HepG2 (cell line): Measurements from ENCODE around the gene DBNDD2. TPM values are rescaled to one million over a fixed set of nuclear protein-coding genes. Genes with fewer than 3 reads are reported as not detected.
A peak's percentile ranks its signal among the peaks of the same experiment; 100 is the strongest.

Experiments
- HCFC1 ChIP-seq: fragments of 150-350 bp; IDR thresholded peaks from 2 replicates; pipeline ENCODE4 v1.6.1; 2014; ENCODE audit warnings: low read depth, low read length
- HNRNPLL ChIP-seq: fragments of 200-400 bp; formaldehyde crosslinking; IDR thresholded peaks from 2 replicates; pipeline ENCODE4 v1.6.1; 2017; ENCODE audit warnings: mild to moderate bottlenecking, low read depth, low read length; ENCODE audit not compliant: poor library complexity, severe bottlenecking
- ISL2 ChIP-seq: sonication (generic); formaldehyde crosslinking; IDR thresholded peaks from 2 replicates; pipeline ENCODE4 v1.5.0; 2020; ENCODE audit warnings: missing genetic modification reagents
- KLF12 ChIP-seq: sonication (generic); formaldehyde crosslinking; IDR thresholded peaks from 2 replicates; pipeline ENCODE4 v1.4.0; 2020; ENCODE audit warnings: missing genetic modification reagents, borderline replicate concordance
- MED1 ChIP-seq: sonication (generic); formaldehyde crosslinking; IDR thresholded peaks from 2 replicates; pipeline ENCODE4 v1.4.0; 2020; ENCODE audit warnings: missing genetic modification reagents
- MYC ChIP-seq: sonication (generic); formaldehyde crosslinking; IDR thresholded peaks from 2 replicates; pipeline ENCODE4 v1.9.0; 2021; ENCODE audit warnings: missing genetic modification reagents, borderline replicate concordance
- NCOA5 ChIP-seq: sonication (generic); formaldehyde crosslinking; IDR thresholded peaks from 2 replicates; pipeline ENCODE4 v1.4.0; 2020; ENCODE audit warnings: missing genetic modification reagents
- RAD21 ChIP-seq: fragments of 450-650 bp; formaldehyde crosslinking; IDR thresholded peaks from 2 replicates; pipeline ENCODE4 v1.5.0; 2020; ENCODE audit warnings: mild to moderate bottlenecking
- SMAD3 ChIP-seq: sonication (generic); formaldehyde crosslinking; IDR thresholded peaks from 2 replicates; pipeline ENCODE4 v1.4.0; 2020; ENCODE audit warnings: missing genetic modification reagents
- SP1 ChIP-seq, 2 experiments: fragments of 450-650 bp in 1 of 2; sonication (generic) in 1 of 2; formaldehyde crosslinking in 1 of 2; IDR thresholded peaks; 2 replicates each; pipeline versions ENCODE4 v1.4.0 to v1.6.1; 2016 to 2020; ENCODE audit warnings: missing genetic modification reagents in 1 of 2
- ZNF788 ChIP-seq: sonication (generic); formaldehyde crosslinking; IDR thresholded peaks from 2 replicates; pipeline ENCODE4 v1.5.0; 2020; ENCODE audit warnings: mild to moderate bottlenecking, missing genetic modification reagents, borderline replicate concordance
- ZSCAN31 ChIP-seq: sonication (generic); formaldehyde crosslinking; IDR thresholded peaks from 2 replicates; pipeline ENCODE4 v1.5.0; 2020; ENCODE audit warnings: low read depth, mild to moderate bottlenecking, missing genetic modification reagents
- polyA plus RNA-seq, 8 experiments: library from polyadenylated mRNA; depleted of rRNA in 3 of 8; stranded (reverse) in 7 of 8; unstranded in 1 of 8; fragments of >200 nt; fragmentation: Illumina TruSeq in 4 of 8; extraction: Trizol in 4 of 8; gene quantifications; 2 replicates each; pipeline versions ENCODE4 v1.2.1 to v1.2.3, GENCODE V29; 2011 to 2016; ENCODE audit warnings: low read depth in 4 of 8, missing spikeins in 1 of 8, mixed read lengths in 1 of 8; ENCODE audit not compliant: insufficient read depth in 1 of 8
- total RNA-seq, 5 experiments: library from RNA; depleted of rRNA; stranded (reverse); fragments of >200 nt; fragmentation: Illumina TruSeq; extraction: Trizol; gene quantifications; 2 replicates each; pipeline ENCODE4 v1.2.3, GENCODE V29; 2016; ENCODE audit warnings: low read depth in 1 of 5
- TF ChIP-seq, protein P1 (sequence below): sonication (generic); formaldehyde crosslinking; IDR thresholded peaks from 2 replicates; pipeline ENCODE4 v1.5.0; 2020; ENCODE audit warnings: missing genetic modification reagents
- TF ChIP-seq, protein P2 (sequence below): sonication (generic); formaldehyde crosslinking; IDR thresholded peaks from 2 replicates; pipeline ENCODE4 v1.4.0; 2020; ENCODE audit warnings: missing genetic modification reagents
- TF ChIP-seq, protein P3 (sequence below): sonication (generic); formaldehyde crosslinking; IDR thresholded peaks from 2 replicates; pipeline ENCODE4 v1.5.0; 2020; ENCODE audit warnings: mild to moderate bottlenecking, missing genetic modification reagents
- TF ChIP-seq, protein P4 (sequence below): sonication (generic); formaldehyde crosslinking; IDR thresholded peaks from 2 replicates; pipeline ENCODE4 v1.5.1; 2020; ENCODE audit warnings: mild to moderate bottlenecking, missing genetic modification reagents
- TF ChIP-seq, protein P5 (sequence below): sonication (generic); formaldehyde crosslinking; IDR thresholded peaks from 2 replicates; pipeline ENCODE4 v1.4.0; 2020; ENCODE audit warnings: missing genetic modification reagents, borderline replicate concordance

The DBNDD2 gene
- total and polyA plus RNA-seq, 2 of the 13 experiments (the other 11 are each of a cell fraction or from before 2014, with no cell fraction given), result 16.7 to 47.6 TPM

DNA sequence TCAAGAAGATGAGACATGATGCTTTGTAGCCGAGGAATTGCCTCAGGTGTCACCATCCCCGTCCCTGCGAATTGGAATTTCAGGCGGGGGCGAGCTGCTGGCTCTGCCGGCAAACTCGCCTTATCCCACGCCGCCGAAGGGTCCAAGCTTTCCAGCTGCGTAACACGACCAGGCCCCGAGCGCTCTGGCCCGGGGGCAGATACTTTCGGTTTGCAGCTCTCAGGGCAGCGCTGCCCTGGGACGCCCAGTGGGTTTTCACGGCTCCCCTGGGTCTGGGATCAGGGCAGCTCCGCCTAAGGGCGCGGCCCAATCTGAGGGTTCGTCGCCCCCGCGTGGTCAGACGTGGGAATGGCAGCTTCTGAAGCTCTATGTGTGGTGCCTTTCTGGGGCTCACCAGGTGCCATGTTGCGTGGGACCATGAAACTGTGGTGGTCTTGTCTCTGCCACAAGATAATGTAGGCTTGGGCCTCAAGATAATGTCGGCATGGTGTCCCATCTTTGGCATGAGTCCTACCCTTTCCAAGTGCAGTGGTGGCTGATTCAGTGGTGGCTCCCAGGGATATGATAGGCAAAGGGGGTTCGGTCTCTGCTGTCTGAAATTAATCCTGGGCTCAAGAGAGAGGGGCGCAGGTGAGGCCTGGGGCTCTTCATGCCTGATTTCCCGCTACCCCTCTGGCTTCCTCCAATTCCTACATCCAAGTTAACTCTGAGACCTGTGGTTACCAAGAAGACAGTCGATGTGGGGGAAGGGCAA, 28.8 kb downstream of the DBNDD2 start (continued):
- TF ChIP-seq, protein P1, sequence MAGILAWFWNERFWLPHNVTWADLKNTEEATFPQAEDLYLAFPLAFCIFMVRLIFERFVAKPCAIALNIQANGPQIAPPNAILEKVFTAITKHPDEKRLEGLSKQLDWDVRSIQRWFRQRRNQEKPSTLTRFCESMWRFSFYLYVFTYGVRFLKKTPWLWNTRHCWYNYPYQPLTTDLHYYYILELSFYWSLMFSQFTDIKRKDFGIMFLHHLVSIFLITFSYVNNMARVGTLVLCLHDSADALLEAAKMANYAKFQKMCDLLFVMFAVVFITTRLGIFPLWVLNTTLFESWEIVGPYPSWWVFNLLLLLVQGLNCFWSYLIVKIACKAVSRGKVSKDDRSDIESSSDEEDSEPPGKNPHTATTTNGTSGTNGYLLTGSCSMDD (CRISPR knock-in tag), result no peak
- peak; percentile 55 for TF ChIP-seq MED1
- TF ChIP-seq, protein P2, sequence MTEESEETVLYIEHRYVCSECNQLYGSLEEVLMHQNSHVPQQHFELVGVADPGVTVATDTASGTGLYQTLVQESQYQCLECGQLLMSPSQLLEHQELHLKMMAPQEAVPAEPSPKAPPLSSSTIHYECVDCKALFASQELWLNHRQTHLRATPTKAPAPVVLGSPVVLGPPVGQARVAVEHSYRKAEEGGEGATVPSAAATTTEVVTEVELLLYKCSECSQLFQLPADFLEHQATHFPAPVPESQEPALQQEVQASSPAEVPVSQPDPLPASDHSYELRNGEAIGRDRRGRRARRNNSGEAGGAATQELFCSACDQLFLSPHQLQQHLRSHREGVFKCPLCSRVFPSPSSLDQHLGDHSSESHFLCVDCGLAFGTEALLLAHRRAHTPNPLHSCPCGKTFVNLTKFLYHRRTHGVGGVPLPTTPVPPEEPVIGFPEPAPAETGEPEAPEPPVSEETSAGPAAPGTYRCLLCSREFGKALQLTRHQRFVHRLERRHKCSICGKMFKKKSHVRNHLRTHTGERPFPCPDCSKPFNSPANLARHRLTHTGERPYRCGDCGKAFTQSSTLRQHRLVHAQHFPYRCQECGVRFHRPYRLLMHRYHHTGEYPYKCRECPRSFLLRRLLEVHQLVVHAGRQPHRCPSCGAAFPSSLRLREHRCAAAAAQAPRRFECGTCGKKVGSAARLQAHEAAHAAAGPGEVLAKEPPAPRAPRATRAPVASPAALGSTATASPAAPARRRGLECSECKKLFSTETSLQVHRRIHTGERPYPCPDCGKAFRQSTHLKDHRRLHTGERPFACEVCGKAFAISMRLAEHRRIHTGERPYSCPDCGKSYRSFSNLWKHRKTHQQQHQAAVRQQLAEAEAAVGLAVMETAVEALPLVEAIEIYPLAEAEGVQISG (CRISPR knock-in tag), result peak; percentile 89
- TF ChIP-seq KLF12 (CRISPR knock-in tag), result peak; percentile 46; the same call in 1 of the 2 replicates
- TF ChIP-seq SP1 (IDR thresholded peaks at IDR 0.05), result no peak
- TF ChIP-seq SP1 (CRISPR knock-in tag; IDR thresholded peaks at IDR 0.05), result peak; percentile 26; the same call in 1 of the 2 replicates
- TF ChIP-seq HCFC1, result no peak
- no peak; the same call in 1 of the 2 replicates for TF ChIP-seq MYC (CRISPR knock-in tag)
- TF ChIP-seq, protein P3, sequence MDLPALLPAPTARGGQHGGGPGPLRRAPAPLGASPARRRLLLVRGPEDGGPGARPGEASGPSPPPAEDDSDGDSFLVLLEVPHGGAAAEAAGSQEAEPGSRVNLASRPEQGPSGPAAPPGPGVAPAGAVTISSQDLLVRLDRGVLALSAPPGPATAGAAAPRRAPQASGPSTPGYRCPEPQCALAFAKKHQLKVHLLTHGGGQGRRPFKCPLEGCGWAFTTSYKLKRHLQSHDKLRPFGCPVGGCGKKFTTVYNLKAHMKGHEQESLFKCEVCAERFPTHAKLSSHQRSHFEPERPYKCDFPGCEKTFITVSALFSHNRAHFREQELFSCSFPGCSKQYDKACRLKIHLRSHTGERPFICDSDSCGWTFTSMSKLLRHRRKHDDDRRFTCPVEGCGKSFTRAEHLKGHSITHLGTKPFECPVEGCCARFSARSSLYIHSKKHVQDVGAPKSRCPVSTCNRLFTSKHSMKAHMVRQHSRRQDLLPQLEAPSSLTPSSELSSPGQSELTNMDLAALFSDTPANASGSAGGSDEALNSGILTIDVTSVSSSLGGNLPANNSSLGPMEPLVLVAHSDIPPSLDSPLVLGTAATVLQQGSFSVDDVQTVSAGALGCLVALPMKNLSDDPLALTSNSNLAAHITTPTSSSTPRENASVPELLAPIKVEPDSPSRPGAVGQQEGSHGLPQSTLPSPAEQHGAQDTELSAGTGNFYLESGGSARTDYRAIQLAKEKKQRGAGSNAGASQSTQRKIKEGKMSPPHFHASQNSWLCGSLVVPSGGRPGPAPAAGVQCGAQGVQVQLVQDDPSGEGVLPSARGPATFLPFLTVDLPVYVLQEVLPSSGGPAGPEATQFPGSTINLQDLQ (CRISPR knock-in tag), result 0 out of 2 replicates have a peak, but pooled peaks have one; percentile 39
- peak; percentile 82; the same call in 1 of the 2 replicates for TF ChIP-seq ZNF788 (CRISPR knock-in tag)
- no peak for TF ChIP-seq NCOA5
- TF ChIP-seq, protein P4, sequence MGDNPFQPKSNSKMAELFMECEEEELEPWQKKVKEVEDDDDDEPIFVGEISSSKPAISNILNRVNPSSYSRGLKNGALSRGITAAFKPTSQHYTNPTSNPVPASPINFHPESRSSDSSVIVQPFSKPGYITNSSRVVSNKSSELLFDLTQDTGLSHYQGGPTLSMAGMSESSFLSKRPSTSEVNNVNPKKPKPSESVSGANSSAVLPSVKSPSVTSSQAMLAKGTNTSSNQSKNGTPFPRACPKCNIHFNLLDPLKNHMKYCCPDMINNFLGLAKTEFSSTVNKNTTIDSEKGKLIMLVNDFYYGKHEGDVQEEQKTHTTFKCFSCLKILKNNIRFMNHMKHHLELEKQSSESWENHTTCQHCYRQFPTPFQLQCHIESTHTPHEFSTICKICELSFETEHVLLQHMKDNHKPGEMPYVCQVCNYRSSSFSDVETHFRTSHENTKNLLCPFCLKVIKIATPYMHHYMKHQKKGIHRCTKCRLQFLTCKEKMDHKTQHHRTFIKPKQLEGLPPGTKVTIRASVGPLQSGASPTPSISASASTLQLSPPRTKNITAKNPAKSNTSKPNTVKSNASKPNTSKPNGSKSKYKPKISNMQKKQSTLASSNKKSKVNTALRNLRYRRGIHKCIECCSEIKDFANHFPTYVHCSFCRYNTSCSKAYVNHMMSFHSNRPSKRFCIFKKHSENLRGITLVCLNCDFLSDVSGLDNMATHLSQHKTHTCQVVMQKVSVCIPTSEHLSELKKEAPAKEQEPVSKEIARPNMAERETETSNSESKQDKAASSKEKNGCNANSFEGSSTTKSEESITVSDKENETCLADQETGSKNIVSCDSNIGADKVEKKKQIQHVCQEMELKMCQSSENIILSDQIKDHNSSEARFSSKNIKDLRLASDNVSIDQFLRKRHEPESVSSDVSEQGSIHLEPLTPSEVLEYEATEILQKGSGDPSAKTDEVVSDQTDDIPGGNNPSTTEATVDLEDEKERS (CRISPR knock-in tag), result peak; percentile 75; the same call in 1 of the 2 replicates
- TF ChIP-seq, protein P5, sequence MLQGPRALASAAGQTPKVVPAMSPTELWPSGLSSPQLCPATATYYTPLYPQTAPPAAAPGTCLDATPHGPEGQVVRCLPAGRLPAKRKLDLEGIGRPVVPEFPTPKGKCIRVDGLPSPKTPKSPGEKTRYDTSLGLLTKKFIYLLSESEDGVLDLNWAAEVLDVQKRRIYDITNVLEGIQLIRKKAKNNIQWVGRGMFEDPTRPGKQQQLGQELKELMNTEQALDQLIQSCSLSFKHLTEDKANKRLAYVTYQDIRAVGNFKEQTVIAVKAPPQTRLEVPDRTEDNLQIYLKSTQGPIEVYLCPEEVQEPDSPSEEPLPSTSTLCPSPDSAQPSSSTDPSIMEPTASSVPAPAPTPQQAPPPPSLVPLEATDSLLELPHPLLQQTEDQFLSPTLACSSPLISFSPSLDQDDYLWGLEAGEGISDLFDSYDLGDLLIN (CRISPR knock-in tag), result no peak
- peak; percentile 77 for TF ChIP-seq HNRNPLL
- peak; percentile 88 for TF ChIP-seq ZSCAN31
- peak; percentile 96 for TF ChIP-seq SMAD3 (CRISPR knock-in tag)
- TF ChIP-seq ISL2 (CRISPR knock-in tag), result peak; percentile 51; the same call in 1 of the 2 replicates
- TF ChIP-seq RAD21, result peak; percentile 100
